OCI-LY1 (cell line): ENCODE measurements around the gene NPIPB4.
"Not testable (repeated sequence)": the region's sequence is repeated elsewhere in the genome, so short reads cannot be mapped to it uniquely, and the experiment has no call there.

Experiments used
- EZH2 ChIP-seq: fragments of 200-600 bp; sonication (generic), shearing (Covaris generic); IDR thresholded peaks from 2 replicates; pipeline ENCODE4 v1.8.0; 2017; ENCODE audit warnings: borderline replicate concordance, mixed run types, mild to moderate bottlenecking, antibody characterized with exemption, low read length, moderate library complexity, mixed read lengths
- TF ChIP-seq, protein P1 (sequence below): fragments of 200-600 bp; sonication (generic), shearing (Covaris generic); IDR thresholded peaks from 2 replicates; pipeline ENCODE4 v1.5.1; 2017; ENCODE audit warnings: mild to moderate bottlenecking, antibody characterized with exemption, low read length, moderate library complexity, mixed read lengths

DNA sequence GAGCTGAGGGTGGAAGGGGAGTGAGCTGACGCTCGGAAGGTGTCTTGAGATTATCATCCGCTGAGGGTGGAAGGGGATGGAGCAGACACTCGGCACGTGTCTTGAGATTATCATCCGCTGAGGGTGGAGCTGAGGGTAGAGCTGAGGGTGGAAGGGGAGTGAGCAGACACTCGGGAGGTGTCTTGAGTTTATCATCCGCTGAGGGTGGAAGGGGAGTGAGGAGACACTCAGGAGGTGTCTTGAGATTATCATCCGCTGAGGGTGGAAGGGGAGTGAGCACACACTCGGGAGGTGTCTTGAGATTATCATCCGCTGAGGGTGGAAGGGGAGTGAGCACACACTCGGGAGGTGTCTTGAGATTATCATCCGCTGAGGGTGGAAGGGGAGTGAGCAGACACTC lies 20.4 kb downstream of the NPIPB4 start:
- TF ChIP-seq, protein P1, sequence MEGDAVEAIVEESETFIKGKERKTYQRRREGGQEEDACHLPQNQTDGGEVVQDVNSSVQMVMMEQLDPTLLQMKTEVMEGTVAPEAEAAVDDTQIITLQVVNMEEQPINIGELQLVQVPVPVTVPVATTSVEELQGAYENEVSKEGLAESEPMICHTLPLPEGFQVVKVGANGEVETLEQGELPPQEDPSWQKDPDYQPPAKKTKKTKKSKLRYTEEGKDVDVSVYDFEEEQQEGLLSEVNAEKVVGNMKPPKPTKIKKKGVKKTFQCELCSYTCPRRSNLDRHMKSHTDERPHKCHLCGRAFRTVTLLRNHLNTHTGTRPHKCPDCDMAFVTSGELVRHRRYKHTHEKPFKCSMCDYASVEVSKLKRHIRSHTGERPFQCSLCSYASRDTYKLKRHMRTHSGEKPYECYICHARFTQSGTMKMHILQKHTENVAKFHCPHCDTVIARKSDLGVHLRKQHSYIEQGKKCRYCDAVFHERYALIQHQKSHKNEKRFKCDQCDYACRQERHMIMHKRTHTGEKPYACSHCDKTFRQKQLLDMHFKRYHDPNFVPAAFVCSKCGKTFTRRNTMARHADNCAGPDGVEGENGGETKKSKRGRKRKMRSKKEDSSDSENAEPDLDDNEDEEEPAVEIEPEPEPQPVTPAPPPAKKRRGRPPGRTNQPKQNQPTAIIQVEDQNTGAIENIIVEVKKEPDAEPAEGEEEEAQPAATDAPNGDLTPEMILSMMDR = not testable (repeated sequence)
- not testable (repeated sequence) for TF ChIP-seq EZH2
